Occipital lobe (tissue), 2 donors: Measurements from ENCODE around the gene AAK1. TPM values are rescaled to one million over a fixed set of nuclear protein-coding genes. Genes with fewer than 3 reads are reported as not detected.

Source experiments
- DNase-seq: peaks from one replicate; lab custom pipeline; 2025; lab: John Stamatoyannopoulos, UW
- total RNA-seq: library from RNA; depleted of rRNA; stranded (reverse); fragments of >200 nt; gene quantifications from one replicate; pipeline ENCODE4 v1.2.3, GENCODE V29; 2014

AAK1 gene
- total RNA-seq, 1 donor from 2014 or later, result 37.7 TPM

DNA sequence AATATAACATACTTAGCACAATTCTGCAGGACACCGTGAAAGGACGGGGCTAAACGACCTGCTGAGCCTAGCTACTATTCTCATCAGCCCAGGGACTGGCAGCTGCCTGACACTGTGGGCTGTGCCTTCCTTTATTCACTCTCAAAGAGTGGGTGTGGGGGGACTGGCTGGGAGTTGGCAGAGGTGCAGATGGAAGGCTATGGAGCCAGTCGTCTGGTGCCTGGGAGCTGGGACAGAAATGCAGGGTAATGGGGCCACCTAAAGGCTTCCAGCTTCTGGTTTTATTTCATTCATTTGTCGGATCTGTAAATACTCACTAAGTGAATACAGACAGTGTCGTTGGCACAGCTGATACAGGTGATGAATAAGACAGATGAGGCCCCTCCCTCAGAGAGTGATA is 150.3 kb downstream of the AAK1 start:
- DNase-seq, result peak; percentile 48

GRCh38 chr2:69491864-69492263 is 151.7 kb downstream of the AAK1 start:
- no peak for DNase-seq

GRCh38 chr2:69490486-69490885 is 153.1 kb downstream of the AAK1 start:
- DNase-seq, result no peak

DNA sequence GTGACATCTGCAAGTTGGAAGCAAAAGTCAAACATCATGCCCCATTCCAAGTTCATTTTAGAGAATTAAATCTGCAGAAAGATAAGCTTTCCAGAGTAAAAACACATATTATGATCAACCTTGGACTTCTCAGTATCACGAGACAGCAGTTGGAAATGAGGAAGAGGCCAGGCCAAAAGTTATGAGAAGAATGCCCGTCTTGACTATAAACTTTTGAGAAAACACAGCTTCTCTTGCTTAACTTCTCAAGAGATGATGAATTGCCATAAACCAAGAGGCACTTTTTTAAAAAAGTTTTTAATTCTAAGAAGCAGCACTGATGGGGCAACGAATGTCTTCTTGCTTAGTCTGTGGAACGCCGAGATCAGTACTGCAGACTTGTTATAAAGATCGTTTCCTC is 153.7 kb downstream of the AAK1 start:
- no peak for DNase-seq

- DNase-seq, result no peak
Measured at GRCh38 chr2:69483696-69484095, 159.8 kb downstream of the AAK1 start.

DNA sequence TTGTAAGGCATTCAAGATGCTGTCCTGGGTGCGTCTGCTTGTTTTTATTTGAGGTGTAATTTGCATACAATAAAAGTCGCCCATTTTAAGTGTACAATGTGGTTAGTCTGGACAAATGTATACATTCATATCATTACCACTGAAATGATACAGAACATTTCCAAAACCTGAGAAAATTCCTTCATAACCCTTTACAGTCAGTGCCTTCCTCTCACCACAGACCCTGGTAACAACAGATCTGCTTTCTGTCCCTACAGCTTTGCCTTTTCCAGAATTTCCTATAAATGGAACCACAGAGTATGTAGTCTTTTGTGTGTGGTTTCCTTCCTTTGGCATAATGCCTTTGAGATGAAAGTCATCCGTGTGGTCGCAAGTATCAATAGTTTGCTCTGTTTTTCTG is 160.5 kb downstream of the AAK1 start:
- no peak for DNase-seq

DNA sequence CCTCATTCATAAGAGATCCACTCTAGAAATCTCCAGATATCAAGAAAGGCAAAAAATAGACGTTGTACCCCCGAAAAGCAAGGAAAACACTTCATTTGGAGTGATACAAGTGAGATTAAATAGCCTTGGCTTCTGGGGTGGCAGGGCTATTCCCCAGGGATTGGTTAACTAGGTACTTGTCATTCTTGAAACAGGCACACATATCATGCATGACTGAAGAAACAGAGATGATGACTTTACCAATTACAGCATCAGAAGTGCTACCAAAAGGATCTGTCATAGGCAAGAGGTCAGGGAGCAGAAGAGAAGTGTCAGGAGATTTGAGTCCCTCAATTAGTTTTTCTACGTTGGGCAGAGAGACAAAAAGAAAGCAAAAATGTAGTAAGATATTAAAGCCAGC is 161.1 kb downstream of the AAK1 start:
- DNase-seq, result no peak

- DNase-seq, result no peak
Measured at GRCh38 chr2:69481421-69481820, 162.1 kb downstream of the AAK1 start.

DNA sequence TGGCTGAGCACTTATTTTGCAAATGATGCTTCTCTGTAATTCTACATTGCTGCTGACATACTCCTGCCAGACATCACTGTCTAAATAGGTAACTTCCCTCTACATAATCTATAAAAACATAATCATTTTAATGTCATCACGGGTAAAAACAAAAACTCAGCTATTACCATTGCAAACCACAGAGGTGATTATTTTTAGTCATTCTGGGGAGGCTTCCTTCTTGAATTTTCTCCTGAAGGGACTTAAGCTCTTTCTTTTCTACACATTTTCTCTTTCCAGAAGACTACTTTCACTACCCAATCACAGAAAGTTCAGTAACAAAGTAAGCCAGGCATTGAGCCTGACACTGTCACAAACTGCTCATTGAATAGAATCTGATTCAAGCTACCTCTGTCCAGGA is 165.9 kb downstream of the AAK1 start:
- DNase-seq, result no peak

DNA sequence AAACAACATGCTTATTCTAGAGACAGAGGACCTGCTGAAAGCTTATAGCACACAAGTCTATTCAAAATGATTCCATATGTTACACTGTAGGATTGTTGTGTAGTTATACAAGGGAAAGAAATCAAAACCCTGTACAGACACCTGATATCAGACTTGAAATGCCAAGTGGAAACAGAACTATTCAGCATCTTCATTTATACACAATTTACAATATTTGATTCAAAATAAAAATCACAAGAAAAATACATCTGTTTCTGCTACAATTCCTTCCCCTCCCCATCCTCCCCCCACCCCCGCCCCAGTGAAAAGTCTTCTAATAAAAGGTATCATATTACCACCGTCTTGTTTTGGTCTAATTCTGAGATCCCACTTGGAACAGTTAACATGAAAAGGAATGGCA is 168.9 kb downstream of the AAK1 start:
- DNase-seq, result no peak

DNA sequence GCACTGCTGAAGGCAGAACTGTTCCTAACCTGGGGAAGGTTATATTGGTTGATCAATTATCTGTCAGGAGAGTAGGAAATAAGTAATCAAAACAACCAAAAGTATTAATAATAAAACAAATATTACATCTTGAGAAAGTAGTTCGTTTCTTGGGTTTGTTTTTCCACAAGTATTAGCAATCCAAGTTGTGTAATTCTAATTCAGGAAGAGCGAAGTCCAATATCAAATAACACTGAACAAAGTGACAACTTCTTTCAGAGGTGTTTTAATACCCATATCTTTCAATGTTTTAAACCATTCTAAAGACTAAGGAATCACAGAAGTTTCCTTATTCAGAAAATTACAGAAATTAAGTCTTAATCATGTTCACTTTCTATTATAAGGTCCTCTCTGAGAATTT is 171.7 kb downstream of the AAK1 start:
- DNase-seq, result no peak

- no peak for DNase-seq
Measured at GRCh38 chr2:69470911-69471310, 172.6 kb downstream of the AAK1 start.

- DNase-seq, result no peak
Measured at GRCh38 chr2:69469784-69470183, 173.8 kb downstream of the AAK1 start.

DNA sequence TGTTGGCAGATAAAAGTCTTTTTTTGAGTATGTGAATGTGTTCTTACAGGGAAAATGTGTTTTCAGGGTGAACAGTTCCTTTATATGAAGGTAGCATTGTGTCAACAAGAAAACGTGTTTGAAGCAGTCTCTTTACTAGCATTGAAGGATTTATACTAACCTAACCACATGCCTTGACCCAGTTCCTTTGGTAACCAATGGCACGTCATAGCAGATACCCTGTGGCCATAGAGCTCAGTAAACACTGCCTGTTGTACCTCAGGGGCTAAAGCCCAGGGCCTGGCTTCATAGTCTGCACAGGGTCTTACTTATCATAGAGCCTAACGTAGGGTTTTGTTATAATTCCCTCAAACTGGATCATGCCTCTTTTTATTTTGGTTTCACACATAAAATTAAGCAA is 174.2 kb downstream of the AAK1 start:
- DNase-seq, result no peak

- no peak for DNase-seq
Measured at GRCh38 chr2:69466728-69467127, 176.8 kb downstream of the AAK1 start.

- DNase-seq, result no peak
Measured at GRCh38 chr2:69465513-69466456, 177.8 kb downstream of the AAK1 start.

DNA sequence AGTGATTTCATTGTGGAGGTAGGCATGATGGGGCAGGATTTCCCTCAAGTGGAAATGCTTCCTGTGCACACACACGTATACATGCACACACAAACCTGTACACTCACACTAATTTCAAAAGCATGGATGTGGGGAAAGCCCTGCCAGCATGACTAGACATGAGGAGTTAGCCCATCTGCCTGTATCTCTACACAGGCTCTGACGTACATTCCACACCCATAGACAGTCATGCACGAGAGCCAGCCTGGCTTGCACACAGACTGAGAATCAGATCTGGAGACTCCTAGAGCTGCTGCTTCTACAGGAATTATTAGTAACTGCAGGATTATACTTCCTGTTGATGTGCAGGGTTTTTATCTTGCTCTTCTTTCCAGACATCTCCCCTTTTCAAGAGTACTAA is 179.0 kb downstream of the AAK1 start:
- DNase-seq, result no peak

DNA sequence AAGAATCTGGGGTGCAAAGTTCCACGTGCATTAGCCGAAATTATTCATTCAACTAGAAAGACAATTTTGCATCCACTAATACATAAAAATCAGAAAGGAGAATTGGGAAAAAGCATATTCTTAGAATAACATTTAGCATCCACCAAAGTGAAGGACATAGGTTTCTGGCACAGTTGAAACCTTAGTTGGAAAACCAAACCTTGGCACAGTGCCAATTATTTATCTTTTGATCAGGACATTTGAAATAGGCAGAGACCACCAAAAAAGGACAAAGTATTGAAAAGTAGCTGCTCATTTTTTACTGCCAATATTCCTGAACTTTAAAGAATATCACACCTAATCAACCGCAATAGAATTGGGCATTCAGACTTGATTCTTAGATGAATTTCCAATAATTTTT is 180.8 kb downstream of the AAK1 start:
- no peak for DNase-seq

DNA sequence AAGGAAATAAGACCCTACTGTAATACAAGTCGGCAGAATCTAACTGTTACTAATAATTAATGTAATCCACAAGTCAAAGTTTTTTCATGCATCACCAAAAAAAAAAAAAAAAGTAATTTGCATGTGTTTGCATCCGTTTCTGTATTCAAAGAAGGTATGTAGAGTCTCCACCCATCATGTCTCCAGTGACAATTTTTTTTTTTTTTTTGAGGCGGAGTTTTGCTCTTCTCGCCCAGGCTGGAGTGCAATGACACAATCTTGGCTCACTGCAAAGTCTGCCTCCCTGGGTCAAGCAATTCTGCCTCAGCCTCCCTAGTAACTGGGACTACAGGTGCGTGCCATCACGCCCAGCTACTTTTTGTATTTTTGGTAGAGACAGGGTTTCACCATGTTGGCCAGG is 182.1 kb downstream of the AAK1 start:
- DNase-seq, result no peak

DNA sequence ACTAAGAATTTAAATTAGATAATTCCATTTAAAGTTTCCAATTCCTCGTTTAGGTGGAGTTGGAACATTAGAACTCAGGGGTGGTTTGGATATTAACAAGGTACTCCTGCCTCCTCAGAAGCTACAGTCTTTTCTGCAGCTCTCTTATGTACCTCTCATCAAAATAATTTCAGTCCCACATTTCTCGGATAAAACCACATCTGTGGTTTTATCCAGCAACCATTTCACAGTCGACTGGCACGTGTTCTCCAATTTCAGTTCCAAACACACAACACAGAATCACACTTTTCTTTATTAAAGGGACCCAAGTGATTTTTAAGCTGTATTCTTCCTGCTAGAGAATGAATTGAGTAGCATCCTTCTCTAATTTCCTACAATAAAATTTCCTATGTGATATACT is 183.6 kb downstream of the AAK1 start:
- no peak for DNase-seq

- DNase-seq, result no peak
Measured at GRCh38 chr2:69456950-69457445, 186.5 kb downstream of the AAK1 start.

DNA sequence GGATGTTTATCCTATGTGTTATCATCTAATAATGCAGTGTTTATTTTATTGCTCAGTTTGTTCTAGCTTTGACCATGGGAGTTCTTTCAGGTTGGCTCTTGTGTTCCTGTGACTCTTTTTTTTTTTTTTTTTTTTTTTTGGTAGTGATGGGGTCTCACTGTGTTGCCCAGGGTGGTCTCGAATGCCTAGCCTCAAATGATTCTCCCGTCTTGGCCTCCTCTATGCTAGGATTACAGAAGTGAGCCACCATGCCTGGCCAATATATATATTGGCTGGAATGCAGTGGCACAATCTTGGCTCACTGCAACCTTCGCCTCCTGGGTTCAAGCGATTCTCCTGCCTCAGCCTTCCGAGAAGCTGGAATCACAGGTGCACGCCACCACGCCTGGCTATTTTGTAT is 187.4 kb downstream of the AAK1 start:
- no peak for DNase-seq

DNA sequence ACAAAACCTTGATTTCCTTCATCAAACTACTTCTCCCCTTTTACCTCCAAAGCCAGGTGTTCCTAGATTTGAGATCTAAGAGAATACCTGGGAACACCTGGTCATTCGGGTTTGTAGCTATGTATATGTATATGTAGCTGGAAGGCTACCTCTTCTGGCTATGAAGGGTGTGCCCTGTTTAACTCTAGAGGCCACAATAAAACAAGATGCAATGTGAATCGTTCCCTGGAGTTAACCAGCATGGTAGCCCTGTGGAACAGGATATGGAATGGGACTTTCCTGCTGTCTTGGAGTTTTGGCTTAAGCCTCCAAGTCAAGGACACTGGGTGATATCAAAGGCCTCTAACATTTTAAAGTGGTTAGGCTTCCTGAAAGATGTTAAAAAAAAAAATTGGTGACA is 188.6 kb downstream of the AAK1 start:
- DNase-seq, result no peak
